GM18907 (cell line): ENCODE measurements around the gene MYO1E.
A peak's percentile ranks its signal among the peaks of the same experiment; 100 is the strongest.

ENCODE experiments used
- ATAC-seq: cut with Tn5 transposase; IDR thresholded peaks from one replicate; pipeline ENCODE4 v1.9.1; 2021; ENCODE audit warnings: mild to moderate bottlenecking, moderate library complexity; ENCODE audit not compliant: unreplicated experiment

Gene MYO1E

GRCh38 chr15:59322056-59322759 lies 50.5 kb downstream of the MYO1E start:
- no peak for ATAC-seq

DNA sequence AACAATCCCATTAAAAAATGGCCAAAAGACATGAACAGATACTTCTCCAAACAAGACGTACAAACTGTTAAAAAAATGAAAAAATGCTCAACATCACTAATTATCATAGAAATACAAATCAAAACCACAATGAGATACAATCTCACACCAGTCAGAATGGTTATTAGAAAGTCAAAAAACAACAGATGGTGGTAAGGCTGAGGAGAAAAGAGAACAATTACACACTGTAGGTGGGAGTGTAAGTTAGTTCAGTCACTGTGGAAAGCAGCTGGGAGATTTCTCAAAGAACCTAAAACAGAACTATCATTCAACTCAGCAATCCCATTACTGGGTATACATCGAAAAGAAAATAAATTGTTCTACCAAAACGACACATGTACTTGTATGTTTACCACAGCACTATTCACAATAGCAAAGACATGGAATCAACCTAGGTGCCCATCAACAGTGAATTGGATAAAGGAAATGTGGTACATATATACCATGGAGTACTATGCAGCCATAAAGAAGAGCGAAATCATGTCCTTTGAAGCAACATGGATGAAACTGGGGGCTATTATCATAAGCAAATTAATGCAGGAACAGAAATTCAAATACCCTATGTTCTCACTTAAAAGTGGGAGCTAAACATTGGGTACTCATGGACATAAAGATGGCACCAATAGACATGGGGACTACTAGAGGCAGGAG lies 51.5 kb downstream of the MYO1E start:
- no peak for ATAC-seq

- ATAC-seq, result no peak
Observed at GRCh38 chr15:59317211-59317610, 55.5 kb downstream of the MYO1E start.

- no peak for ATAC-seq
Observed at GRCh38 chr15:59315914-59316451, 56.7 kb downstream of the MYO1E start.

- ATAC-seq, result peak; percentile 72
Observed at GRCh38 chr15:59313641-59314332, 58.9 kb downstream of the MYO1E start.

- ATAC-seq, result no peak
Observed at GRCh38 chr15:59312205-59312604, 60.5 kb downstream of the MYO1E start.

GRCh38 chr15:59311195-59311594 lies 61.5 kb downstream of the MYO1E start:
- ATAC-seq, result no peak

GRCh38 chr15:59309405-59309804 lies 63.3 kb downstream of the MYO1E start:
- no peak for ATAC-seq

GRCh38 chr15:59307165-59307537 lies 65.5 kb downstream of the MYO1E start:
- no peak for ATAC-seq

DNA sequence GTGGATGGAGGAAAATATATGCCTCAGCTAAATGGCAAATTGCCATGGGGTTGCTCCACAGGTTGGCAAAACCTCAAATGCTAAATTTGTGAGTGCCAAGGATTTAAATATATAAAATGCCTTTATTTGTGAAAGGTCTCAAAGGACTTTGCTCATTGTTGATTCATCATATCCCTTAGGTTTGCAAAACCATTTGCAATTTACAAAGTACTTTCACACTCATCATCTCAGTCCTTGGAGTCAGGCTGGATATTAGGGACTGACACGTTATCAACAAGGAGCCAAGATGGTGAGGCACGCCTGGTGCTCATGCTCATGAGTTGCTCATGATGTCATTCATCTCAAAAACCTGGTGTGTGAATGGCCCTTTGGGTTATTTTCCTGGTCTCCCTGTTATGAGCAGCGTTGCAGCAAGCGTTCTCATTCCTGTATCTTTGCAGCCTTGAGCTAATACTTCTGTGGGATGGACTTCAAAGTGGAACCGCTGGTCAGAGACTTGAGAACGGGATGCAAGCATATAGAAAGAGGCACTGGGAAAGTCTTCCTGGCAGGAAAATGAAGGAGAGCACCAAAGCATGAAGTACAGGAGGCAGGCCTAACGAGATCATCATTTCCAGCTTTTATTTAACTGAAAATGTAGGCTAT lies 66.0 kb downstream of the MYO1E start:
- ATAC-seq, result no peak

- no peak for ATAC-seq
Observed at GRCh38 chr15:59304807-59305206, 67.9 kb downstream of the MYO1E start.

DNA sequence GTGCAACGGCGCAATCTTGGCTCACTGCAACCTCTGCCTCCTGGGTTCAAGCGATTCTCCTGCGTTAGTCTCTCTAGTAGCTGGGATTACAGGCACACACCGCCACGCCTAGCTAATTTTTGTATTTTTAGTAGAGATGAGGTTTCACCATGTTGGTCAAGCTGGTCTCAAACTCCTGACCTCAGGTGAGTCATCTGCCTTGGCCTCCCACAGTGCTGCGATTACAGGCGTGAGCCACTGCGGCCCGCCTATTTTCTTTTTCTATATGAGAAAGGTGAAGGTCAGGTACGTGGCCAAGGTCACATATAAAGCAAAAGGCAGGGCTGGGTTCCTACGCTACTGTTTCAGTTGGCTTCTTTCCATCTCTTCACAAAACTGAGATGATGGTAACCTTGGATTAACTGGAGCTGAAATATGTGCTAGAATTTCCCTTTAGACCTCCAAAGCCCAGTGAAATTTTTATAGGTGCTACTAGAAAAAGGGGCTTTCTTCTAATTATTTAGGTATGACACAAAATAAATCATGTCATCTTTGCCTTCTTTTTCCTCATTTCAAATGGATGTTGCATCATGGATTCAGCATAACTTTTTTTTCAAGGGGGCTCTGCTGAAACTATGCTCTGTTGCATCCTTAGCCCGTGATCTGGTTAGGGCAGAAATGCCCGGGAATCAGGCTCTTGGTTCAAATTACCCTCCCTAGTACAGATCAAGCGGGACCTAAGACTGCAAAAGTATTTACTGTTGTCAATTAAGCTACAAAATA lies 68.5 kb downstream of the MYO1E start:
- ATAC-seq, result peak; percentile 30

- ATAC-seq, result peak; percentile 4
Observed at GRCh38 chr15:59303633-59304032, 69.0 kb downstream of the MYO1E start.

- ATAC-seq, result no peak
Observed at GRCh38 chr15:59303136-59303535, 69.5 kb downstream of the MYO1E start.

DNA sequence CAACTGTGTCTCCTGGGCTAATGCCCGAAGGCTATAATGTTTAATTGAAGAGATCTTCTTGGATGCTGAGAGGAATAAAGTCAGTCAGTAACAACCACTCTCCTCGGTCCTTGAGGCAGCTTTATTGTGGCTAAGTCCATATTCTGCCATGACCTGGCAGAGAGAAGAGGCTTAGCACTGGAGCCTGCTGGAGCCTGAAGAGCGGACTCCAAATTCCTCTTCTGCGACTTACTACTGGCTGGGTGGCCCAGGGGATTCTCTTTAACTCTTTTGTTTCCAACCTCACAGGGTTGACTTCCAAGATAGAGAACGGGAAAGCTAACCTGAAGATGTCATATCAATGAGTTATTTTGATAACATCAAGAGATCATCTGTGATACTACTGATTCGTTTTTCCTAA lies 71.1 kb downstream of the MYO1E start:
- ATAC-seq, result no peak

GRCh38 chr15:59300618-59301139 lies 72.0 kb downstream of the MYO1E start:
- ATAC-seq, result no peak

DNA sequence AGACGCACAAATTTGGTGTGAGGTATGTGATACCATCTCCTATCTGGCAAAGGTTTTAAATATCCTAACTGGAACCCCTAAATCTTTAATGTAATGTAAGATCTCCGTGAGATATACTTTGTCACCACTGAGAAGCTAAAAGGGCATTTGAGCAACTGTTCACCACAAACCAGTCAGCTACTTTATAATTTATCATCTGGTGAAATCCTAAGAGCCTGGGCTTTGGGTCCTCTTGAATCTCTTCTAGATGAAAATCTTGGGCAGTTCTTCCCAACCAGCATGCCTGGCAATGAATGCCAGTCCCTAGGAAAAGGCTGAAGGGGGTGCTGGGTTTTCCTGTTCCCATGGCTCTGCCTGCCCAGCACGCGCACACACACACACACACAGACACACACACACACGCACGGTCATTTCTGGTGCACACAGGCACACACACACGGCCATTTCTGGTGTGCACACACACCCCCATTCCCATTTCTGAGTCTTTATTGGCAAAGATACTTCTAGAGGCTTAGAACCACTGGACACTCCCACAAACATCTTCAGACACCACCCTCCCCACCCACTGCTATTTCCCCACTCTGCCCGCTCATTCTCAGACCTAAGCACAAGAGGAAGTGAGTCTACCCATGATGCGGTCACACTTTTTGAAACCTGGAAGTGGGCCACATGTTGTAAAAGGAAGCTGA lies 72.6 kb downstream of the MYO1E start:
- ATAC-seq, result peak; percentile 57

DNA sequence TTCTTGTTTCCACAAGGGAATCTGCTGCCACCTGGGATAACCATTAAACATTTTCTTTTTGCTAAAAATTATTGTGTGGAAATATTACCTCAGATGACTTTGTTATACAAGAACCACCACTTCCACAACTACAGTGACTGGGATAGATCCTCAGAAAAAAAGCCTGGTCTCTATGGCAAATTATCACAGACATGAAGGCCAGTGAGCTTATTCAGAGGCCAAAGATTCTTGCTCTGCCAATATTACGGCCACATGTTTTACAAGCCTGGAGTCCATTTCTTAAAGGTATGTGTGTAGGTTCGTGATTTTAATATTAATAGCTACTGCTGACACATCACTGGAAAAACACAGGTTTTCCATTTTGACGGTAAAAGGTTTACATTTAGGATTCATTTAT lies 73.8 kb downstream of the MYO1E start:
- no peak for ATAC-seq

GRCh38 chr15:59298225-59298853 lies 74.3 kb downstream of the MYO1E start:
- ATAC-seq, result peak; percentile 71
